A549 (cell line): ENCODE results near the gene HLF. TPM values are rescaled to one million over a fixed set of nuclear protein-coding genes. Genes with fewer than 3 reads are reported as not detected.

Experiments
- ATAC-seq, 2 experiments: fragments of 200-7000 bp in 1 of 2; fragments of >200 bp in 1 of 2; cut with Nextera tagmentation in 1 of 2; cut with Tn5 transposase in 1 of 2; 3 replicates each; pipeline versions ENCODE4 v1.8.0 to v1.9.1; 2018 to 2020; ENCODE audit warnings: mild to moderate bottlenecking in 1 of 2, moderate library complexity in 1 of 2
- CTCF ChIA-PET: fragments of 300-600 bp; sonication (Branson Sonifier 250); formaldehyde crosslinking; extraction: SDS; loops from one replicate; lab custom pipeline; 2021; ENCODE audit warnings: antibody characterized with exemption, inconsistent platforms; lab: Yijun Ruan, JAX
- POLR2A ChIA-PET: fragments of 350-600 bp; formaldehyde crosslinking; extraction: SDS; loops from one replicate; lab custom pipeline; 2021; ENCODE audit warnings: antibody characterized with exemption, inconsistent platforms; lab: Yijun Ruan, JAX
- DNase-seq, 2 experiments: peaks; one replicate each; pipeline versions ENCODE4 v3.0.0 to v3.0.0-alpha.2; 2011 to 2016; ENCODE audit warnings: low read depth in 1 of 2, low spot score in 1 of 2
- FAIRE-seq: peaks from 2 replicates; lab custom pipeline; 2011; peaks lifted over from hg19 to GRCh38; lab: Jason Lieb, UNC
- H3K27ac ChIP-seq, 2 experiments: fragments of >200 bp; sonication (Bioruptor Twin); formaldehyde crosslinking; 3 replicates each; pipeline ENCODE4 v1.5.1; 2016 to 2017
- H3K4me1 ChIP-seq: fragments of >200 bp; sonication (Bioruptor Twin); formaldehyde crosslinking; 3 replicates; pipeline ENCODE4 v1.6.1; 2016
- H3K4me2 ChIP-seq: fragments of >200 bp; sonication (Bioruptor Twin); formaldehyde crosslinking; 3 replicates; pipeline ENCODE4 v1.6.1; 2016
- H3K4me3 ChIP-seq: fragments of >200 bp; sonication (Bioruptor Twin); formaldehyde crosslinking; 3 replicates; pipeline ENCODE4 v1.5.1; 2016
- H3K9me3 ChIP-seq: fragments of >200 bp; sonication (Bioruptor Twin); formaldehyde crosslinking; 3 replicates; pipeline ENCODE4 v1.6.1; 2016
- BCL3 ChIP-seq: fragments of >200 bp; sonication (Bioruptor Twin); formaldehyde crosslinking; IDR thresholded peaks from 3 replicates; pipeline ENCODE4 v1.6.1; 2016
- CBX8 ChIP-seq: fragments of 200-600 bp; sonication (generic); IDR thresholded peaks from 2 replicates; pipeline ENCODE4 v1.6.1; 2016
- CHD4 ChIP-seq: fragments of 200-600 bp; sonication (generic); IDR thresholded peaks from 2 replicates; pipeline ENCODE4 v1.6.1; 2016; ENCODE audit warnings: antibody characterized with exemption, mild to moderate bottlenecking, borderline replicate concordance
- CTCF ChIP-seq: fragments of >200 bp; sonication (Bioruptor Twin); formaldehyde crosslinking; IDR thresholded peaks from 3 replicates; pipeline ENCODE4 v1.5.1; 2016
- FOSL2 ChIP-seq, 2 experiments: fragments of 450-650 bp in 1 of 2; fragments of >200 bp in 1 of 2; sonication (Bioruptor Twin) in 1 of 2; formaldehyde crosslinking; IDR thresholded peaks; 2 replicates each; pipeline versions ENCODE4 v1.5.0 to v1.6.1; 2016 to 2020; ENCODE audit warnings: mild to moderate bottlenecking in 1 of 2, moderate library complexity in 1 of 2
- FOXS1 ChIP-seq: fragments of 250-450 bp; sonication (Bioruptor Pico); IDR thresholded peaks from 2 replicates; pipeline ENCODE4 v1.5.0; 2020; ENCODE audit warnings: mild to moderate bottlenecking, moderate library complexity
- GATA3 ChIP-seq: IDR thresholded peaks from 2 replicates; pipeline ENCODE4 v1.6.1; 2012; ENCODE audit warnings: borderline replicate concordance
- HEYL ChIP-seq: fragments of 250-450 bp; sonication (Bioruptor Pico); IDR thresholded peaks from 2 replicates; pipeline ENCODE4 v1.8.0; 2021; ENCODE audit warnings: mild to moderate bottlenecking, moderate library complexity
- HOXB13 ChIP-seq: fragments of 250-450 bp; sonication (Bioruptor Pico); IDR thresholded peaks from 2 replicates; pipeline ENCODE4 v1.5.0; 2020; ENCODE audit warnings: low read depth, mild to moderate bottlenecking, moderate library complexity
- HOXB5 ChIP-seq: fragments of 250-450 bp; sonication (Bioruptor Pico); IDR thresholded peaks from 2 replicates; pipeline ENCODE4 v1.5.0; 2020; ENCODE audit warnings: mild to moderate bottlenecking, moderate library complexity
- MAX ChIP-seq: IDR thresholded peaks from 2 replicates; pipeline ENCODE4 v1.6.1; 2012
- MYC ChIP-seq: IDR thresholded peaks from 2 replicates; pipeline ENCODE4 v1.6.1; 2012; ENCODE audit warnings: mild to moderate bottlenecking, inconsistent platforms, low read length, improper control_type of control experiment, borderline replicate concordance
- NFE2L2 ChIP-seq: fragments of 150-350 bp; conservative IDR thresholded peaks from 2 replicates; pipeline ENCODE4 v1.6.1; 2014; ENCODE audit warnings: low read length
- NPAS2 ChIP-seq: fragments of 250-450 bp; sonication (Bioruptor Pico); IDR thresholded peaks from 2 replicates; pipeline ENCODE4 v1.8.0; 2022; ENCODE audit warnings: mild to moderate bottlenecking, moderate library complexity, borderline replicate concordance
- NR3C1 ChIP-seq: fragments of >200 bp; sonication (Bioruptor Twin); formaldehyde crosslinking; IDR thresholded peaks from 3 replicates; pipeline ENCODE4 v1.6.1; 2017
- RCOR1 ChIP-seq: fragments of 150-350 bp; IDR thresholded peaks from 2 replicates; pipeline ENCODE4 v1.6.1; 2014; ENCODE audit warnings: antibody characterized with exemption, low read length, low read depth
- RFX5 ChIP-seq: fragments of 450-650 bp; IDR thresholded peaks from 2 replicates; pipeline ENCODE4 v1.7.1; 2014; ENCODE audit warnings: antibody characterized with exemption, mild to moderate bottlenecking, moderate library complexity
- ZFP36 ChIP-seq: fragments of 450-650 bp; IDR thresholded peaks from 2 replicates; pipeline ENCODE4 v1.6.1; 2014; ENCODE audit warnings: borderline replicate concordance; ENCODE audit not compliant: partially characterized antibody
- ZSCAN20 ChIP-seq: fragments of 250-450 bp; sonication (Bioruptor Pico); IDR thresholded peaks from 2 replicates; pipeline ENCODE4 v1.8.0; 2022; ENCODE audit warnings: mild to moderate bottlenecking, moderate library complexity
- WGBS: methylation state at CpG from one replicate; pipeline ENCODE4 v1.1.6; 2017; ENCODE audit errors: missing lambda C conversion rate; 5-methylcytosine and 5-hydroxymethylcytosine counted together
- polyA plus RNA-seq, 4 experiments: library from polyadenylated mRNA; depleted of rRNA in 3 of 4; stranded (reverse); fragments of >200 nt; fragmentation: RNase III in 1 of 4; extraction: RNeasy Plus Mini Kit Qiagen cat#74134 plus additional on column Dnase treatment in 1 of 4; gene quantifications; 2 replicates in 3 of 4; 3 replicates in 1 of 4; pipeline ENCODE4 v1.2.3, GENCODE V29; 2011 to 2017
- TF ChIP-seq, protein P1 (sequence below): fragments of 150-350 bp; IDR thresholded peaks from 2 replicates; pipeline ENCODE4 v1.6.1; 2014; ENCODE audit warnings: low read depth, mild to moderate bottlenecking, low read length
- TF ChIP-seq, protein P2 (sequence below): IDR thresholded peaks from 2 replicates; pipeline ENCODE4 v1.6.1; 2012; ENCODE audit warnings: low read depth, borderline replicate concordance
- TF ChIP-seq, protein P3 (sequence below): fragments of 250-450 bp; sonication (Bioruptor Pico); IDR thresholded peaks from 2 replicates; pipeline ENCODE4 v1.5.0; 2021; ENCODE audit warnings: mild to moderate bottlenecking, moderate library complexity, borderline replicate concordance
- TF ChIP-seq, protein P4 (sequence below): fragments of >200 bp; sonication (Bioruptor Twin); formaldehyde crosslinking; IDR thresholded peaks from 2 replicates; pipeline ENCODE4 v1.6.1; 2016
- TF ChIP-seq, protein P5 (sequence below): fragments of 250-450 bp; sonication (Bioruptor Pico); IDR thresholded peaks from 2 replicates; pipeline ENCODE4 v1.5.0; 2020; ENCODE audit warnings: low read depth, mild to moderate bottlenecking, moderate library complexity

Gene HLF
- polyA plus RNA-seq, 2 of the 4 experiments (the other 2 are of a cell fraction) = 0.35 to 1.0 TPM

- Histone ChIP-seq H3K9me3 (no peaks in the 10 kb centered on the region), H3K27ac (no peak overlapping the region), H3K4me3 (no peak overlapping the region), H3K4me1 (no peaks in the 10 kb centered on the region), H3K4me2 (no peak overlapping the region)
- no peak for DNase-seq
- CTCF ChIA-PET = interaction anchor here (1.0 to 1.6 kb wide), 2 partner anchors 14 to 35 kb away, joined by 3 to 5 read pairs; no protein-coding TSS in a partner anchor
- TF ChIP-seq FOXS1 (CRISPR knock-in tag) (no peak), RCOR1 (no peak), NFE2L2 (no peak), HOXB13 (CRISPR knock-in tag) (no peak), HEYL (CRISPR knock-in tag) (no peak), RFX5 (no peak), NR3C1 (no peak), CBX8 (no peak), MYC (no peak), CHD4 (no peak), MAX (no peak)
- TF ChIP-seq, protein P1, sequence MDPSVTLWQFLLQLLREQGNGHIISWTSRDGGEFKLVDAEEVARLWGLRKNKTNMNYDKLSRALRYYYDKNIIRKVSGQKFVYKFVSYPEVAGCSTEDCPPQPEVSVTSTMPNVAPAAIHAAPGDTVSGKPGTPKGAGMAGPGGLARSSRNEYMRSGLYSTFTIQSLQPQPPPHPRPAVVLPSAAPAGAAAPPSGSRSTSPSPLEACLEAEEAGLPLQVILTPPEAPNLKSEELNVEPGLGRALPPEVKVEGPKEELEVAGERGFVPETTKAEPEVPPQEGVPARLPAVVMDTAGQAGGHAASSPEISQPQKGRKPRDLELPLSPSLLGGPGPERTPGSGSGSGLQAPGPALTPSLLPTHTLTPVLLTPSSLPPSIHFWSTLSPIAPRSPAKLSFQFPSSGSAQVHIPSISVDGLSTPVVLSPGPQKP = no peak
- FAIRE-seq = no peak
- no peak for ATAC-seq
- POLR2A ChIA-PET = no interaction called here
- 34% methylated on average over 3 of the region's 3 CpGs for WGBS
These were observed 41.2 kb upstream of the HLF start for GRCh38 chr17:55223524-55223923.

- H3K27ac ChIP-seq = no peak overlapping the region
- no peaks in the 10 kb centered on the region for H3K9me3 ChIP-seq
- CTCF ChIA-PET = interaction anchor here (1.4 kb wide), 1 partner anchor 19 kb away, joined by 3 read pairs; no protein-coding TSS in a partner anchor
- ATAC-seq (no peak), DNase-seq (no peak), FAIRE-seq (no peak)
- POLR2A ChIA-PET = no interaction called here
- 35% methylated on average over 2 of the region's 2 CpGs for WGBS
- no peak overlapping the region for H3K4me3 ChIP-seq
- no peak overlapping the region for H3K4me2 ChIP-seq
- no peaks in the 10 kb centered on the region for H3K4me1 ChIP-seq
- no peak for TF ChIP-seq HOXB13 (CRISPR knock-in tag)
- TF ChIP-seq BCL3 = no peak
- TF ChIP-seq CBX8 = no peak
- no peak for TF ChIP-seq CTCF
- TF ChIP-seq RCOR1 = no peak
- TF ChIP-seq, protein P2, sequence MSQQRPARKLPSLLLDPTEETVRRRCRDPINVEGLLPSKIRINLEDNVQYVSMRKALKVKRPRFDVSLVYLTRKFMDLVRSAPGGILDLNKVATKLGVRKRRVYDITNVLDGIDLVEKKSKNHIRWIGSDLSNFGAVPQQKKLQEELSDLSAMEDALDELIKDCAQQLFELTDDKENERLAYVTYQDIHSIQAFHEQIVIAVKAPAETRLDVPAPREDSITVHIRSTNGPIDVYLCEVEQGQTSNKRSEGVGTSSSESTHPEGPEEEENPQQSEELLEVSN = no peak
- no peak for TF ChIP-seq FOSL2 (IDR thresholded peaks at IDR 0.05)
- no peak for TF ChIP-seq FOSL2 (CRISPR knock-in tag; IDR thresholded peaks at IDR 0.05)
- no peak for TF ChIP-seq NPAS2
- TF ChIP-seq FOXS1 (CRISPR knock-in tag) = no peak
- TF ChIP-seq, protein P3, sequence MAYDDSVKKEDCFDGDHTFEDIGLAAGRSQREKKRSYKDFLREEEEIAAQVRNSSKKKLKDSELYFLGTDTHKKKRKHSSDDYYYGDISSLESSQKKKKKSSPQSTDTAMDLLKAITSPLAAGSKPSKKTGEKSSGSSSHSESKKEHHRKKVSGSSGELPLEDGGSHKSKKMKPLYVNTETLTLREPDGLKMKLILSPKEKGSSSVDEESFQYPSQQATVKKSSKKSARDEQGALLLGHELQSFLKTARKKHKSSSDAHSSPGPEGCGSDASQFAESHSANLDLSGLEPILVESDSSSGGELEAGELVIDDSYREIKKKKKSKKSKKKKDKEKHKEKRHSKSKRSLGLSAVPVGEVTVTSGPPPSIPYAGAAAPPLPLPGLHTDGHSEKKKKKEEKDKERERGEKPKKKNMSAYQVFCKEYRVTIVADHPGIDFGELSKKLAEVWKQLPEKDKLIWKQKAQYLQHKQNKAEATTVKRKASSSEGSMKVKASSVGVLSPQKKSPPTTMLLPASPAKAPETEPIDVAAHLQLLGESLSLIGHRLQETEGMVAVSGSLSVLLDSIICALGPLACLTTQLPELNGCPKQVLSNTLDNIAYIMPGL = no peak
- TF ChIP-seq, protein P4, sequence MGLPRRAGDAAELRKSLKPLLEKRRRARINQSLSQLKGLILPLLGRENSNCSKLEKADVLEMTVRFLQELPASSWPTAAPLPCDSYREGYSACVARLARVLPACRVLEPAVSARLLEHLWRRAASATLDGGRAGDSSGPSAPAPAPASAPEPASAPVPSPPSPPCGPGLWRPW = no peak
- TF ChIP-seq GATA3 = no peak
- no peak for TF ChIP-seq HEYL (CRISPR knock-in tag)
- no peak for TF ChIP-seq CHD4
- TF ChIP-seq ZFP36 = no peak
- no peak for TF ChIP-seq HOXB5 (CRISPR knock-in tag)
- TF ChIP-seq, protein P5, sequence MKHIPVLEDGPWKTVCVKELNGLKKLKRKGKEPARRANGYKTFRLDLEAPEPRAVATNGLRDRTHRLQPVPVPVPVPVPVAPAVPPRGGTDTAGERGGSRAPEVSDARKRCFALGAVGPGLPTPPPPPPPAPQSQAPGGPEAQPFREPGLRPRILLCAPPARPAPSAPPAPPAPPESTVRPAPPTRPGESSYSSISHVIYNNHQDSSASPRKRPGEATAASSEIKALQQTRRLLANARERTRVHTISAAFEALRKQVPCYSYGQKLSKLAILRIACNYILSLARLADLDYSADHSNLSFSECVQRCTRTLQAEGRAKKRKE = no peak
- no peak for TF ChIP-seq ZSCAN20
These were observed 40.0 kb upstream of the HLF start for GRCh38 chr17:55224746-55225145.
